HFFc6 (cell line): ENCODE data around the gene CCS. TPM values are rescaled to one million over a fixed set of nuclear protein-coding genes. Genes with fewer than 3 reads are reported as not detected.
"Not testable (repeated sequence)": the region's sequence is repeated elsewhere in the genome, so short reads cannot be mapped to it uniquely, and the experiment has no call there.

ENCODE experiments used
- DNase-seq: peaks from one replicate; pipeline ENCODE4 v3.0.0-alpha.2; 2018
- H3K27ac Mint-ChIP-seq: 2 replicates; pipeline ENCODE4 v1.8.0; 2020; ENCODE audit warnings: mild to moderate bottlenecking, mixed read lengths
- H3K27me3 Mint-ChIP-seq: 2 replicates; pipeline ENCODE4 v1.8.0; 2021; ENCODE audit warnings: mild to moderate bottlenecking, moderate library complexity, mixed read lengths; ENCODE audit not compliant: insufficient read depth
- H3K36me3 Mint-ChIP-seq: 2 replicates; pipeline ENCODE4 v1.8.0; 2021; ENCODE audit warnings: low read depth, mixed read lengths
- H3K4me1 Mint-ChIP-seq: 2 replicates; pipeline ENCODE4 v1.8.0; 2020; ENCODE audit warnings: low read depth, mixed read lengths
- H3K4me3 Mint-ChIP-seq: 2 replicates; pipeline ENCODE4 v1.8.0; 2020; ENCODE audit warnings: mild to moderate bottlenecking, moderate library complexity, mixed read lengths
- H3K9me3 Mint-ChIP-seq: 2 replicates; pipeline ENCODE4 v1.8.0; 2020; ENCODE audit warnings: mild to moderate bottlenecking, mixed read lengths
- CTCF ChIP-seq: fragments of 200-600 bp; sonication (generic); IDR thresholded peaks from 2 replicates; pipeline ENCODE4 v1.5.0; 2021; ENCODE audit warnings: antibody characterized with exemption, mild to moderate bottlenecking
- long read RNA-seq: library from polyadenylated mRNA; unstranded; transcript quantifications from one replicate; pipeline ENCODE4 v2.0.0, GENCODE V29; 2019
- total RNA-seq, 6 experiments: library from RNA; stranded (reverse); fragmentation: NEBNext Ultra II Directional; extraction: Animal tissue kit (Norgen Biotek cat#: 25700); gene quantifications; 2 replicates in 1 of 6; 3 replicates in 5 of 6; pipeline ENCODE4 v1.2.3, GENCODE V29; 2021

Gene CCS, protein sequence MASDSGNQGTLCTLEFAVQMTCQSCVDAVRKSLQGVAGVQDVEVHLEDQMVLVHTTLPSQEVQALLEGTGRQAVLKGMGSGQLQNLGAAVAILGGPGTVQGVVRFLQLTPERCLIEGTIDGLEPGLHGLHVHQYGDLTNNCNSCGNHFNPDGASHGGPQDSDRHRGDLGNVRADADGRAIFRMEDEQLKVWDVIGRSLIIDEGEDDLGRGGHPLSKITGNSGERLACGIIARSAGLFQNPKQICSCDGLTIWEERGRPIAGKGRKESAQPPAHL
- 10 to 100 TPM; 25.8 to 27.4 (median 26.5) TPM for total RNA-seq
- long read RNA-seq, transcript CCS-208 (8 exons, 1,430 nt) = major isoform, 25 of 26 reads
- long read RNA-seq, partial matches to known transcripts = 0 of 26 reads
- long read RNA-seq, other reads (novel, unspliced or antisense) = 1 of 26 reads

- peak; percentile 80 for TF ChIP-seq CTCF
- H3K36me3 Mint-ChIP-seq = peaks cover 4% of the 10 kb centered on the region; the same call in 1 of the 2 replicates
- DNase-seq = peak; percentile 95
- H3K27ac Mint-ChIP-seq = peak within 1 kb of the TSS; percentile 96
- H3K27me3 Mint-ChIP-seq = peaks cover 3% of the 10 kb centered on the region; the same call in 1 of the 2 replicates
- no peaks in the 10 kb centered on the region for H3K9me3 Mint-ChIP-seq
- peaks cover 14% of the 10 kb centered on the region for H3K4me1 Mint-ChIP-seq
- H3K4me3 Mint-ChIP-seq = peak within 1 kb of the TSS; percentile 99
These were observed at the start of gene CCS, which contains the start of gene CCDC87 for GRCh38 chr11:66592457-66593302. Gene CCS (plus strand): TSS chr11:66593185. CDS start chr11:66593262, 77 bp downstream. Gene CCDC87 (minus strand): TSS chr11:66593063. CDS start chr11:66593015, 48 bp downstream.

GRCh38 chr11:66543263-66544107, 49.5 kb upstream of the CCS start:
- H3K4me1 Mint-ChIP-seq = peaks cover 36% of the 10 kb centered on the region
- peak; percentile 28 for TF ChIP-seq CTCF
- no peak for DNase-seq
- H3K27ac Mint-ChIP-seq = 0 out of 2 replicates have a peak overlapping the region, but pooled peaks have one; percentile 35
- H3K36me3 Mint-ChIP-seq = peaks cover 7% of the 10 kb centered on the region
- no peaks in the 10 kb centered on the region for H3K9me3 Mint-ChIP-seq
- peaks cover 3% of the 10 kb centered on the region for H3K27me3 Mint-ChIP-seq
- no peak overlapping the region for H3K4me3 Mint-ChIP-seq

DNA sequence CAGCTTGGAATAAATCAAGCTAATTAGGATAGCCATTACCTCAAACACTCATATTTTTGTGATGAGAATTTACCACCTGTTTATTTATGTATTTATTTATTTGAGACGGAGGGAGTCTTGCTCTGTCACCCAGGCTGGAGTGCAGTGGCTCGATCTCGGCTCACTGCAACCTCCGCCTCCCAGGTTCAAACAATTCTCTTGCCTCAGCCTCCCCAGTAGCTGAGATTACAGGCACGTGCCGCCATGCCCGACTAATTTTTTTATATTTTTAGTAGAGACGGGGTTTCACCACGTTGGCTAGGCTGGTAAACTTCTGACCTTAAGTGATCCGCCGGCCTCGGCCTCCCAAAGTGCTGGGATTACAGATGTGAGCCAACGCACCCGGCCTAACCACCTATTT, 48.0 kb upstream of the CCS start:
- not testable (repeated sequence) for DNase-seq, H3K9me3 Mint-ChIP-seq
- peak overlapping the region; percentile 70 for H3K27ac Mint-ChIP-seq

DNA sequence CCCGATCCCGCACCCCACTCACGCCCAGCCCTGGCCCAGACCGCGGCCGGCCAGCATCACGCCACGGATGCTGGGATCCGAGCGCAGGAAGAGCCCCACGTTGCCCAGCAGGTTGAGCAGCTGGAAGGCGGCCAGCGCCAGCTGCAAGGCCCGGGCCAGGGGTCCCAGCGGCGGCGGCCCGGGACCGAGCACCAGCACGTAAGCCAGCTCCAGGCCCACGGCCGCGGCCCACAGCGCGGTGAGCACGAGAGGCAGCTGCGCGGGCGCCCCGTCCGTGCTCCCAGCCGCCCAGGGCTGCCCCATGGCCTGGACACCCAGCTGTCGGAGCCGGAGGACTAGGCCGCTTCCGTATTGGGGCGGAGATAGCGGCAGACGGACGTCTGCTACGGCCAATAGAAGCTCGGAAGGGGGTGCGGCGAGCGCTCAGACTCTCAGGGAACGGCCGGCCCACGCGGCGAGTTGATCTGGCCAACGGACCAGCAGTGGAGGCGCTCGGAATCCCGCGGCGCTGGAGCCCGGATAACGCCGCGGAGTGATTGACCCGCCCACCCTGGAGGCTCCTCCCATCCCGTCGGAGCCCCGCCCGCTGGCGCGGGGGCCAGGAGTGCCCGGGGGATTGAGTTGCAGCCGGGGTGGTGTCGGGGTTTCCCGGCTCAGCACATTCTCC, 47.2 kb upstream of the CCS start, which contains the start of gene ZDHHC24:
Gene ZDHHC24, minus strand, starts transcription at position 348 of the 667 bp plus-strand sequence. Its CDS starts 45 bp downstream, at position 303.
- Mint-ChIP-seq H3K27me3 (peaks cover 16% of the 10 kb centered on the region), H3K9me3 (no peaks in the 10 kb centered on the region), H3K27ac (peak within 1 kb of the TSS; percentile 70), H3K36me3 (peaks cover 7% of the 10 kb centered on the region), H3K4me3 (peak within 1 kb of the TSS; percentile 88), H3K4me1 (peaks cover 36% of the 10 kb centered on the region)
- DNase-seq = peak; percentile 97
- no peak for TF ChIP-seq CTCF

More for the DNA sequence above, 48.0 kb upstream of the CCS start:
- Mint-ChIP-seq H3K4me3 (peak overlapping the region; percentile 88), H3K27me3 (peaks cover 14% of the 10 kb centered on the region), H3K4me1 (peaks cover 36% of the 10 kb centered on the region)
- not testable (repeated sequence) for H3K36me3 Mint-ChIP-seq

DNA sequence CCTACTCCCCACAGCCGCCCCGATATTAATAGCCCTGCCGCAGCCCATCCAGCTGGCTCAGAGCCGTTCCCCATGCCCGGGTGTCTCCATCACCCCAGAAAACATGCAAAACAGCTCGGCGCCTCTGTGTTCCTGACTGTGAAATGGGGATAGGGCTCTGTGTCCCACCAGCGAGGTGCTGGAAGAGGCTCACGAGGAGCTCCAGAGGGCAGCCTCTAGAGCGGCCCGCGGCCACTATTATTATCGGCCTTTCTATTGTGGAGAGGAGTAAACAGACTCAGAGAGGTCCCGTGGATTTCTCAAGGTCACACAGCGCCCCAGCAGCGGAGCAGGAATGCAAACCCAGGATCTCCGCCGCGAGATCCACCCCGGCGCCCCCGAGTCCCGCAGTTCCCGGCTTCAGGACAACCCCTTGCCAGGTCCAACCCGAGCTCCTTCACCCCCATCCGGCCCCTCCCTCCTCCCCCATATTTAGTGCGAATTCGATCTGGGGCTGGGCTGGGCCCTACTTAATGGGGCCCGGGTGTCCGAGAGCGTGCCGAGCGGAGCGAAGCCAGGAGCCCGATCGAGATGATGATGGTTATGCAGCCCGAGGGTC, 46.5 kb upstream of the CCS start, which contains the start of gene ACTN3:
Gene ACTN3, plus strand, starts transcription at position 536 of the 598 bp plus-strand sequence. Its CDS starts 35 bp downstream, at position 571.
- Mint-ChIP-seq H3K4me3 (peak within 1 kb of the TSS; percentile 78), H3K36me3 (peaks cover 7% of the 10 kb centered on the region), H3K27ac (peak within 1 kb of the TSS; percentile 41; the same call in 1 of the 2 replicates), H3K27me3 (peaks cover 20% of the 10 kb centered on the region), H3K9me3 (no peaks in the 10 kb centered on the region), H3K4me1 (peaks cover 34% of the 10 kb centered on the region)
- DNase-seq = no peak
- no peak for TF ChIP-seq CTCF
